Glutamatergic neuron (in vitro differentiated cells): Measurements from ENCODE around the gene WDR48. TPM values are rescaled to one million over a fixed set of nuclear protein-coding genes. Genes with fewer than 3 reads are reported as not detected.

ENCODE experiments used
- DNase-seq: peaks from one replicate; pipeline ENCODE4 v3.0.0; 2022
- H3K27ac Mint-ChIP-seq: one replicate; pipeline ENCODE4 v1.8.0; 2020; ENCODE audit warnings: mild to moderate bottlenecking, mixed read lengths, inconsistent platforms; ENCODE audit not compliant: unreplicated experiment
- H3K27me3 Mint-ChIP-seq: one replicate; pipeline ENCODE4 v1.8.0; 2020; ENCODE audit warnings: mild to moderate bottlenecking, moderate library complexity, mixed read lengths, inconsistent platforms; ENCODE audit not compliant: unreplicated experiment
- H3K36me3 Mint-ChIP-seq: one replicate; pipeline ENCODE4 v1.8.0; 2020; ENCODE audit warnings: mild to moderate bottlenecking, mixed read lengths, inconsistent platforms; ENCODE audit not compliant: unreplicated experiment
- H3K4me1 Mint-ChIP-seq: one replicate; pipeline ENCODE4 v1.8.0; 2020; ENCODE audit warnings: mild to moderate bottlenecking, low read depth, mixed read lengths, inconsistent platforms; ENCODE audit not compliant: unreplicated experiment
- H3K4me3 Mint-ChIP-seq: one replicate; pipeline ENCODE4 v1.8.0; 2020; ENCODE audit warnings: mild to moderate bottlenecking, mixed read lengths, inconsistent platforms; ENCODE audit not compliant: unreplicated experiment
- H3K9me3 Mint-ChIP-seq: one replicate; pipeline ENCODE4 v1.8.0; 2020; ENCODE audit warnings: mild to moderate bottlenecking, moderate library complexity, mixed read lengths, inconsistent platforms; ENCODE audit not compliant: unreplicated experiment
- total RNA-seq: library from RNA; stranded (reverse); fragmentation: NEBNext Ultra II Directional; extraction: Animal tissue kit (Norgen Biotek cat#: 25700); gene quantifications from one replicate; pipeline ENCODE4 v1.2.1, GENCODE V29; 2021; ENCODE audit not compliant: unreplicated experiment
- TF ChIP-seq, protein P1 (sequence below): fragments of 200-600 bp; sonication (generic); IDR thresholded peaks from one replicate; pipeline ENCODE4 v1.5.0; 2021; ENCODE audit not compliant: partially characterized antibody, unreplicated experiment

WDR48 gene
- total RNA-seq, 1 donor from 2014 or later: 64.3 TPM

DNA sequence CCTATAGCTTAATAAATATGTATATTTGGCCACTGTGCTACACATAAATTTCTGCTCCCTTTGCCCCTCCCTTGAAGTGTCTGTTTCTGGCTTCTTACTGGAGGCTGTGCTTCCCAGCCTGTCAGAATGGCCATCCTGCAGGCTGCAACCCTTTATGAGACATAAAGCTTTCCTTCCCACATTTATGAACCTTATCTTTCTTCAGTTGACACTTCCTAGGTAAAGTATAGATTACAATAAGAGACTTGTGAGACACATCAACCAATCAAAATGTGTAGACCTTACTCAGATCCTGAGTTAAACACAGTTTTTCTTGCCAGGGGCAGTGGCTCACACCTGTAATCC, 29.6 kb upstream of the WDR48 start:
- Mint-ChIP-seq H3K27ac (no peak overlapping the region), H3K36me3 (no peaks in the 10 kb centered on the region), H3K4me3 (no peak overlapping the region), H3K4me1 (no peaks in the 10 kb centered on the region), H3K27me3 (no peaks in the 10 kb centered on the region), H3K9me3 (peaks cover 1% of the 10 kb centered on the region)
- no peak for DNase-seq
- TF ChIP-seq, protein P1, sequence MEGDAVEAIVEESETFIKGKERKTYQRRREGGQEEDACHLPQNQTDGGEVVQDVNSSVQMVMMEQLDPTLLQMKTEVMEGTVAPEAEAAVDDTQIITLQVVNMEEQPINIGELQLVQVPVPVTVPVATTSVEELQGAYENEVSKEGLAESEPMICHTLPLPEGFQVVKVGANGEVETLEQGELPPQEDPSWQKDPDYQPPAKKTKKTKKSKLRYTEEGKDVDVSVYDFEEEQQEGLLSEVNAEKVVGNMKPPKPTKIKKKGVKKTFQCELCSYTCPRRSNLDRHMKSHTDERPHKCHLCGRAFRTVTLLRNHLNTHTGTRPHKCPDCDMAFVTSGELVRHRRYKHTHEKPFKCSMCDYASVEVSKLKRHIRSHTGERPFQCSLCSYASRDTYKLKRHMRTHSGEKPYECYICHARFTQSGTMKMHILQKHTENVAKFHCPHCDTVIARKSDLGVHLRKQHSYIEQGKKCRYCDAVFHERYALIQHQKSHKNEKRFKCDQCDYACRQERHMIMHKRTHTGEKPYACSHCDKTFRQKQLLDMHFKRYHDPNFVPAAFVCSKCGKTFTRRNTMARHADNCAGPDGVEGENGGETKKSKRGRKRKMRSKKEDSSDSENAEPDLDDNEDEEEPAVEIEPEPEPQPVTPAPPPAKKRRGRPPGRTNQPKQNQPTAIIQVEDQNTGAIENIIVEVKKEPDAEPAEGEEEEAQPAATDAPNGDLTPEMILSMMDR: no peak

DNA sequence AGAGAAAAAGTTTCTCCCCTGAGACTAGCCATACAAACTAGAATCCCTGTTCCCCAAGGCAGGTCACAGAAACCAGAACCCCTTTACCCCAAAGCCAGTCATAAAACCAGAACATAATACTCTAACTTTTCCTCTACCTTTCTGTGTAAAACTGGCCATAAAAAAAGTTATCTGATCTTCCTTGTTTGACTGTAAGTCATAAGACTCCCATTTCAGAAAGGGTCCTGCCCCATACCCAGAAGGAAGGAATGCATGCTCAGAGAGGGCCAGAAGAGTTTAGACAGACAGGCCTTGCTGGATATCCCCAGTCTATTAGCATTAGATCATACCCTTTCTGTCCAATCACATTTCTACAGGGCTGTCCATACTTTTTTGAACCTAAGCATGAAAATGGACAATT, 27.3 kb upstream of the WDR48 start:
- no peaks in the 10 kb centered on the region for H3K4me1 Mint-ChIP-seq
- peaks cover 1% of the 10 kb centered on the region for H3K9me3 Mint-ChIP-seq
- H3K4me3 Mint-ChIP-seq: no peak overlapping the region
- no peak for DNase-seq
- H3K27ac Mint-ChIP-seq: no peak overlapping the region
- TF ChIP-seq, protein P1: no peak
- peaks cover 2% of the 10 kb centered on the region for H3K27me3 Mint-ChIP-seq
- no peaks in the 10 kb centered on the region for H3K36me3 Mint-ChIP-seq

DNA sequence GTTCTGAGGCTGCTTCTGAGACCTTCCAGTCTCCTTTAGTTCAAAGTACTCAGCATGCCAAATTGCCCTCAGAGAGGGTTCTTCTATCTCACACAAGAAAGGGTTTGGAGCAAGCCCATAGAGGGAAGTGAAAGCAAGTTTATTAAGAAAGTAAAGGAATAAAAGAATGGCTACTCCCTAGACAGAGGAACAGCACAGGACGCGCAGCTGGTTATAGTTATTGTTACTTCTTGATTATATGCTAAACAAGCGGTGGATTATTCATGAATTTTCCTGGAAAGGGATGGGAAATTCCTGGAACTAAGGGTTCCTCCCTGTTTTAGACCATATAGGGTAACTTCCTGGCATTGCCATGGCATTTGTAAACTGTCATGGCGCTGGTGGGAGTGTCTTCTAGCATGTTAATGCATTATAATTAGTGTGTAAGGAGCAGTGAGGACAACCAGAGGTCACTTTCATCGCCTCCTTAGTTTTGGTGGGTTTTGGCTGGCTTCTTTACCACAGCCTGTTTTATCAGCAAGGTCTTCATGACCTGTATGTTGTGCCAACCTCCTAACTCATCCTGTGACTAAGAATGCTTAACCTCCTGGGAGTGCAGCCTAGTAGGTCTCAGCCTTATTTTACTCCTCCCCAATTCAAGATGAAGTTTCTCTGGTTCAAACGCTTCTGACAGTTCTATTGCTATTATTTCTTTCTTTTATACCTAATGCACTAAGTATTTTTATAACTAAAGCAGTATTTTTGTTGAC, 26.4 kb upstream of the WDR48 start:
- Mint-ChIP-seq H3K4me3 (no peak overlapping the region), H3K4me1 (no peaks in the 10 kb centered on the region), H3K36me3 (no peaks in the 10 kb centered on the region), H3K27ac (no peak overlapping the region), H3K9me3 (peaks cover 1% of the 10 kb centered on the region), H3K27me3 (peaks cover 2% of the 10 kb centered on the region)
- TF ChIP-seq, protein P1: no peak
- no peak for DNase-seq

DNA sequence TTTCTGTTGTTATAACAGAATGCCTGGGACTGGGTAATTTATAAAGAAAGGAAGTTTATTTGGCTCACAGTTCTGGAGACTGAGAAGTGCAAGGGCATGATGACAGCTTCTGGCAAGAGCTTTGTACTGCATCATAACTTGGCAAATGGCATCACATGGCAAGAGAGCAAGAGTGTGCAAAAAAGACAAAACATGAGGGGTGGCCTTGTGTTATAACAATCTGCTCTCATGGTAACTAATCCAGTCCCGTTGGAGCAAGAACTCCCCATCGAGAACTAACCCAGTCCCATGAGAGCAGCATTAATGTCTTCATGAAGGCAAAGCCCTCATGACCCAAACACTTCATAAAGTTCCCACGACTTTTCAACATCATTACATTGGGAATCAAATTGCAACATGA, 23.3 kb upstream of the WDR48 start:
- H3K4me1 Mint-ChIP-seq: no peaks in the 10 kb centered on the region

DNA sequence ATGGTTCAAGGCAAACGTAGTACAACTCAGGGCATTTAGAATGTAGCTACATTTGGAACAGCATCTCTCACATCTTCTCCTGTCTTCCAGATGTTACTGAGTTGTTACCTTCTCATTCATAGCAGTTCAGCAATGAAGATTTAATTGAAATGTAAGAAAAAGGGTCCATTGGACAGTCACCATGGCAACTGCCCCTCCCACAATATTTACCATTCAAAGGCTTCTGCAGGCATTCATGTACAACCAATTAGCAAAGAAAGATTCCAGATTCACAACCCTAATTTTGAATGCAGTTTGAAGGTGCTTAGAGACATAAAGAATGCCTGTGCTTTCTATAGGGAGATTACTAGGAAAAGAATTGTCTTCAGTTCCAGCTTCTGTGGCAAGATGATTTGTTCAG, 22.3 kb upstream of the WDR48 start:
- DNase-seq: no peak
- no peak overlapping the region for H3K27ac Mint-ChIP-seq
- TF ChIP-seq, protein P1: no peak
- H3K27me3 Mint-ChIP-seq: peaks cover 3% of the 10 kb centered on the region
- H3K4me3 Mint-ChIP-seq: no peak overlapping the region
- H3K4me1 Mint-ChIP-seq: no peaks in the 10 kb centered on the region
- peaks cover under 1% of the 10 kb centered on the region for H3K36me3 Mint-ChIP-seq
- no peaks in the 10 kb centered on the region for H3K9me3 Mint-ChIP-seq

More for the DNA sequence above, 23.3 kb upstream of the WDR48 start:
- TF ChIP-seq, protein P1: no peak
- Mint-ChIP-seq H3K27me3 (peaks cover 3% of the 10 kb centered on the region), H3K36me3 (no peaks in the 10 kb centered on the region), H3K9me3 (no peaks in the 10 kb centered on the region), H3K4me3 (no peak overlapping the region), H3K27ac (no peak overlapping the region)
- no peak for DNase-seq
